ENCODE data around the gene INPP4B.
"Not testable (repeated sequence)": the region's sequence is repeated elsewhere in the genome, so short reads cannot be mapped to it uniquely, and the experiment has no call there.

Gene INPP4B

DNA sequence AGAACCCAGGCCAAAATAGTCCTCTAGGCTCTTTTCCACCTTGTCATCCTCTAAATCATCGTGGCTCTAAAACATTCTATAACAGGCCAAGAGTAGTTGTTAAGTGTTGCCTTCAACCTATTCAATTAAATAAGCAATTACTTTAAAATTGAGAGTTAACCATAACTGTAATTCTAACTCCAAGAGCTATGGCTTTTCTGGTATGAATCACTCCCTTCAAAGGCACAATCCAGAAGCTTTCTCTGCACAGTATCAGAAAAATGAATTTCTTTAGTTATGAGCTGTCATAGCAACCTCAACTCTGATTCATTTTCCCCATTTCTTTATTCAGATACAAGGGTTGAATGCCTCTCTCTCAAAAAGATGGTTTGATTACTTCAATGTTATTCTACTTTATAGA lies 21.7 kb downstream of the INPP4B start:
- DNase-seq (ENCODE audit: low spot score), result no peak

- DNase-seq (ENCODE audit: low spot score), result no peak
Observed at GRCh38 chr4:142823796-142824195, 22.3 kb downstream of the INPP4B start.

DNA sequence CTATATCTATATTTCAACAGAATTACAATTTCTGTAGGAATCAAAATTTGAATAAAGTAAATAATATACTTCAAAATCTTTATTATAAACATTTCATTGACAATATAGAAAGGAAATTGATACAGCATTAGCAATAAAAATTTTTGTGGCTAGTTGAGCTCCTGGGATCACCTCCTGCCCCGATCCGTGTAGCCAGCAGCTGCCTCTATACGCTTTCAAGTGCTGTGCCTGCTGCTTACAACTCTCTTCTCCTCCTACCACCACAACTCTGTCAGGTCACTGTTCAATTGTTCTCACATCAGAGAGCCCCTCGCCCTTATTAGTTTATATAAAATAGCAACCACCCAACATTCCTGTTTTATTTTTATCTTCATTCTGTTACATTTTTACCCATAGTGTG lies 27.6 kb downstream of the INPP4B start:
- no peak for DNase-seq (ENCODE audit: low spot score)

DNA sequence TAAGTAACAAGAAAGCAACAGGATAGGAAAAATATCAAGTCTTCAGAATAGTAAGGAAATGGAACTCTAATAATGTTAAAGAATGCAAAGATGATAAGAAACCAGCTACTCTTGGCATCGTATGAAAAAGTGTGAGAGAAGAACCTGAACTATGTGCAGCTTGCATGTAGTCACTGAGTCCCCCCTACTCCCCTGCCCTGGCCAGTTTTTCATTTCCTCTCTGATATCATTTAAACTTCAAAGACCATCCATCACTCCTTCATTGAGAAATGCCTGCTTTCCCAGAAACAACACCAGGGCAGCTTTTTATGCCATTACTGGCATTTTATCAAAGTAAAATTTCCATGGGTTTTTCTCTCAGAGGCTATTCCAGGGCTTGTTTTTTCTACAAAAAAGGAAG lies 28.1 kb downstream of the INPP4B start:
- no peak for DNase-seq (ENCODE audit: low spot score)

- no peak for DNase-seq (ENCODE audit: low spot score)
Observed at GRCh38 chr4:142817442-142817841, 28.7 kb downstream of the INPP4B start.

GRCh38 chr4:142815834-142816233 lies 30.3 kb downstream of the INPP4B start:
- DNase-seq (ENCODE audit: low spot score), result no peak

DNA sequence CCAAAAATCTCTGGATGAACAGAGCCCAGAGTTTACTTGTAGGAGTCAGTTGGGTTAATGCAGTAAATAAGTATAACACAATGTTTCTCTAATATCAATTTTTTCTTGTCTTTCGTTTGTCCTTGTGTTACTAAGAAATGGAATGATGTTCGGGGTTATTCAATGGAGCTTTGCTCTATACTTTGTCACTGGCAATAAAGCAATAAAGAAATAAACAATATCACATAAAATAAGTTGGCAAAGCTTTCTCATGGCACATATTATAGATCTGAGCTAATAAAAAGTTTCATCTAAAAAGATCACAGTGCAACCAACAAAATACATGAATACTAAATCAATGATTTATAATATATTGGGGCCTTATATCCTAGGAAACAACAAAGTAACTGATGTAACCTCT lies 32.7 kb downstream of the INPP4B start:
- DNase-seq (ENCODE audit: low spot score), result no peak

DNA sequence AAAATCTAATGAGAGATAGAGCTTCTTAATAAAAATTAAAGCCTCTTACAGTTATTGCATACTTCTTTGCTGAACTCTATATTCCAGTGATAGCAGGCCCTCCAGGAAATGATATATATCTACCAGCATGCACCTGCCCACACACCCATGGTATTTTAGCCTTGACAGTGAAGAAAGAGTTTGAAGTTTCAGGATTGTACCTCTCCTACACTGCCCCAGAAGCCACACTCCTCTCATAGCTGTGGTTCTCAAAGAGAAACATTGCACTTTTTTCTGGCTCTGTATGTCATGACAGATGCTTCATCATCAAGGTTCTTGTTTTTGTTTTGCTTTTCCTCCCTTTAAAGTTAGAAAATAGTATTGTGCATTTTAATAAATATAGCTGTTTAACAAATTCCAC lies 34.0 kb downstream of the INPP4B start:
- DNase-seq (ENCODE audit: low spot score), result no peak

GRCh38 chr4:142811034-142811433 lies 35.1 kb downstream of the INPP4B start:
- no peak for DNase-seq (ENCODE audit: low spot score)

- DNase-seq (ENCODE audit: low spot score), result no peak
Observed at GRCh38 chr4:142809559-142809958, 36.5 kb downstream of the INPP4B start.

DNA sequence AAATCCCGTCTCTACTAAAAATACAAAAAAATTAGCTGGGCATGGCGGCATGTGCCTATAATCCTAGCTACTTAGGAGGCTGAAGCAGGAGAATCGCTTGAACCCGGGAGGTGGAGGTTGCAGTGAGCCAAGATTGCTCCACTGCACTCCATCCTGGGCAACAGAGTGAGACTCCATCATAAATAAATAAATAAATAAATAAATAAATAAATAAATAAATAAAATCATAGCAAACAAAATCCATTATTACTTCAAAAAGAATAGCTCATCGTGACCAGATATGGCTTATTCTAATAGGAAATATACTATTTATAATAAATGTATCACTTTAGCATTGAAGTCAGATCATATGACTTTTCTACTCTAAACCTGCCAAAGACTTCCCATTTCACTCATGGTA lies 42.2 kb downstream of the INPP4B start:
- not testable (repeated sequence) for DNase-seq (ENCODE audit: low spot score)

DNA sequence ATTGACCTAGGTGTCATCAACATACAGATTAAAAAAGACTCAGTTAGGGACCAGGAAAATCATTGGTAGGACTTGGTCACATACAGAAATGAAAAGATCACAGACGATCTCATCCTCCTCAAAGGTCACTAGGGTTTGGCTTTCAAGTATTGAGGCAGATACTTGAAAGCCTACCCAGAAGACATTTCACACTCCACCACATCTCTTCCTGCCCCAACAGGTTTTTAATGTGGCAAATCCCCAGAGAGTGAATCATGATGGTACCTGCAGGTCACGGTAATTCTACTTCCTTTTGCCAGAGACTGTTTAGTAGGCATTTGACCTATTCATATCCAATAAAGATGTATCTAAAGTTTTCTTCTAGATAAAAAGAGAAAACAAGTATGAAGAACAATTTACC lies 44.1 kb downstream of the INPP4B start:
- DNase-seq (ENCODE audit: low spot score), result no peak

DNA sequence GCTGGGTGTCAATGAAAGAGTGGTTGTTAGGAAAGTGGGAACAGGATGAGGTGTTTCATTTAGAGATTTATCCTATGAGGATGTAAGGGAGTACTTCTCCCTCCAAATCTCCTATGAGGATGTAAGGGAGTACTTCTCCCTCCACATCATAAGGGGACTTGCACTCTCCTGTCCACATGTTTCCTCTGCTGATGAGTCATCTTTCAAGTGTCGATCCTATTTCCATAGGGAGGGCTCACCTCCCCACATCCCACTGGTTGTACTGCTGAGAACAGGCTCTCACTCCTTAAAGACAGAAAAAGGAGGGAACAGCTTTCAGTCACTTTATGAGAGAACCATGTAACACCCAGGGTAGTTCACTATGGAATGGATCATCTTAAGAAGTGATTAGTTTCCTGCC lies 65.0 kb downstream of the INPP4B start:
- no peak for DNase-seq (ENCODE audit: low spot score)

GRCh38 chr4:142778900-142779299 lies 67.2 kb downstream of the INPP4B start:
- DNase-seq (ENCODE audit: low spot score), result no peak

GRCh38 chr4:142778430-142778829 lies 67.7 kb downstream of the INPP4B start:
- no peak for DNase-seq (ENCODE audit: low spot score)

DNA sequence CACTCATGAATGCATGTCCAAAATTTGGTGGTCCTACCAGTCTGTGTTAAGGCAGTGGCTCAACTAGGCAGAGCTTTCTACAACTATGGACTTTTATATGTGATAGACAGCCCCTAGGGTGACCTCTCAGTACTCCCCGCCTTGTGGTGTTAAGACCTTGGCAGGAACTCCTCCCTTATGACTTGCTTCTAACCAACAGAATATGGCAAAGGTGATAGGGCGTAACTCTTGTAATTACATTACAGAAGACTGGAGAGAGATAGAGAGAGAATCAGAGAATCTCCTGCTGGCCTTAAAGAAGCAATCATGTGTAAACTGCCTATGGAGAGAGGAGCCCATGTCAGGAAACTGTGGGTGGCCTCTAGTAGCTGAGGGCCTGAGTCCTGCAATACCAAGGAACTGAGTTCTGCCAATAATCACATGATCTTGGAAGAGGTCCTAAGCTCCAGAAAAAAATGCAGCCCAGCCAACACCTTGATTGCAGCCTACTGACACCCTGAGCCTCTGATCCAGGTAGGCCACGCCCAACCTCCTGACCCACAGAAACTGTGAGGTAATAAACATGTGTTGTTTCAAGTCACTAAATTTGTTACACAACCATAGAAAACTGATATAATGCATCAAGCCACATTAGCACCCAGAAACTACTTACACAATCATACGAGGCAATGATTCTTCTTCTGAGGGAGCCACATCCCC lies 68.9 kb downstream of the INPP4B start:
- no peak for DNase-seq (ENCODE audit: low spot score)

DNA sequence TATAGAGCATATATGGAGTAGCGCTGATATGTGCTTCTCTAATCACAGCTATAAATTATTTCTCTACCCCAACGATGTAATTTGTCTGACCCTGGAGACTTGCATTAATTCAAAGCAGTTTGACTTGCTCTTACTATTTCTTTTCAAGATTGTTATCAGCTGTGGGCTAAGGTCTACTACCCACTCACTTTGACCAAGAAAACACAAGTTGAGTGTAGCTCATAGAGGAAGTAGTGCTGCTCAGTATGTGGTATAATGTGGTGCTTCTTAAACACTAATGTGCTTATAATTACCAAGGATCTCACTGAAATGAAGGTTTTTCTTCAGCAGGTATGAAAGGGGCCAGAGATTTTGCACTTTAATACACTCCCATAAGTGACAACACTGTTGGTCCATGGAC lies 70.1 kb downstream of the INPP4B start:
- DNase-seq (ENCODE audit: low spot score), result no peak

GRCh38 chr4:142773505-142773904 lies 72.6 kb downstream of the INPP4B start:
- no peak for DNase-seq (ENCODE audit: low spot score)

GRCh38 chr4:142762280-142762679 lies 83.8 kb downstream of the INPP4B start:
- DNase-seq (ENCODE audit: low spot score), result no peak

GRCh38 chr4:142752202-142752786 lies 93.8 kb downstream of the INPP4B start:
- no peak for DNase-seq (ENCODE audit: low spot score)

DNA sequence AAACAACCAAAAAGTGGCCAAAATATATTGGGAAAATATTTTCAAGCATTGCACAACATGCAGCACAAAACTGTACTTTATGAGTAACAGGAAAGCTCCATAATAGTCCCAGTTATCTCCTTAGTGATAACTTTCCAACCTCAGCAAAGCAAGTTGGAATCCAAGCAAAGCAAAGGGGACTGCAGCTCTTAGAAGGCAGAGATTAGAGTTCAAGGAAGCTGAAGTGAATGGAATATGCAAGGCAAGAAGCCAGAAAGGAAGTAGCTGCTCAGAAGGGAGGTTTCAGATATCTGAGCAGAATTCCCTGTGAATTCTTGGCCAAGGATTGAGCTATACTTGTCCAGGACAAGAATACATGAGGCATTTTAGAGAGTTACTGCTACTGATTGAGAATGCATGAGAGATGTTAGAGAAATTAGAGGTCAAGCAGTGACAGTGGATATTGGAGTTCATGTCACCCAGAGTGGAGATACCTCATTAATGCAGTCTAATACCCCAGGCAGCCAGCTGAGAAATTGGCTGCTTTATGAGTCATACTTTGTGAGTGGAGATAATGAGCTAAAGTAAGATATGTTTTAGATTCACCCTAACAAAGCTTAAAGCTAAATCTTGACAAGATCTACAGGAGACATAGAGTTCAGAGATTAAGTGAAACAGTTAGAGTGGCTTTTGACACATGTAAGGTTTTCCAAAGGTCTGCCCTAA lies 102.8 kb downstream of the INPP4B start:
- no peak for DNase-seq (ENCODE audit: low spot score)

DNA sequence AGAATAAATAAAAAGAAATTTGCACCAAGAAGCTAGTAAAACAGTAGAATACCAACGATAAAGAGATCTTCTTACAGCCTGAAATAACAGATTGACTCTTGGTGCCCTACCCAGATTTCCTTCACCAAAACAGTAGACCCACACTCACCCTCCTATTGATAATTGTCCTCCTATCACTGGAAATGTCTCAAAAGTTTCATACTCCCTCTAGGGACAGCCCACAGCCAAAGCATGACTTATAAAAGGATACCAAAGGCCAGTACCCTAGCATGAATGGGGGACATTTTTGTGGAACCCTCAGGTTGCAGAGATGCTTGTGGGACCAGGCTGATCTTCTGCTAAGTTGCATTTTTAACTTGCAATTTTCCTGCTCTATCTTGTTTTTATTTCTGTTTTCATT lies 104.1 kb downstream of the INPP4B start:
- no peak for DNase-seq (ENCODE audit: low spot score)

GRCh38 chr4:142728233-142728632 lies 117.9 kb downstream of the INPP4B start:
- DNase-seq (ENCODE audit: low spot score), result no peak

- no peak for DNase-seq (ENCODE audit: low spot score)
Observed at GRCh38 chr4:142727149-142727548, 119.0 kb downstream of the INPP4B start.

Measured in hematopoietic multipotent progenitor cell treated with erythropoietin and hydrocortisone succinate and interleukin-3 and kit ligand, for 17 days (in vitro differentiated cells).